Measurements from ENCODE around the gene HNF4A. TPM values are rescaled to one million over a fixed set of nuclear protein-coding genes. Genes with fewer than 3 reads are reported as not detected.

The HNF4A gene
- total RNA-seq, 1 donor from 2014 or later: 0.09 TPM

DNA sequence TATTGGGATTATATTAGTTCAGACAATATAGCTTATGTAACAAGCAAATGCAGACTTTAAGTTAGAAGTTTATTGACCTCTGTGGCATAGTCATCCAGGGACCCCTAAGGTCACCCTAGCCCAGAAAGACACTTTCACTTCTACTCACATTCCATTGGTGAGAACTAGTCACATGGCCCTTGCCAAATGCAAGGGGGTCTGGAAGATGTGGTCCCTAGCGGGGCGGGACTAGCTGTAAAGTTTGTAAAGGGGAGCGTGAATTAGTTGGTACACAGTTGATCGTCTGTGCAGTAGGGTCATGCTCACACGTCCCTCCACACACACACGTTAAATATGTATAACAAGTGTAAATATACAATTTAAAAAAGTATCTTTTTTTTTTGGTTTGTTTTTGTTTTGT is 9.3 kb downstream of the HNF4A start:
- H3K4me1 Mint-ChIP-seq: no peaks in the 10 kb centered on the region
- H3K27me3 Mint-ChIP-seq (ENCODE audit: low read depth): no peaks in the 10 kb centered on the region
- H3K4me3 Mint-ChIP-seq: no peak overlapping the region
- H3K27ac Mint-ChIP-seq: no peak overlapping the region
- H3K9me3 Mint-ChIP-seq: no peaks in the 10 kb centered on the region
- TF ChIP-seq, protein P1, sequence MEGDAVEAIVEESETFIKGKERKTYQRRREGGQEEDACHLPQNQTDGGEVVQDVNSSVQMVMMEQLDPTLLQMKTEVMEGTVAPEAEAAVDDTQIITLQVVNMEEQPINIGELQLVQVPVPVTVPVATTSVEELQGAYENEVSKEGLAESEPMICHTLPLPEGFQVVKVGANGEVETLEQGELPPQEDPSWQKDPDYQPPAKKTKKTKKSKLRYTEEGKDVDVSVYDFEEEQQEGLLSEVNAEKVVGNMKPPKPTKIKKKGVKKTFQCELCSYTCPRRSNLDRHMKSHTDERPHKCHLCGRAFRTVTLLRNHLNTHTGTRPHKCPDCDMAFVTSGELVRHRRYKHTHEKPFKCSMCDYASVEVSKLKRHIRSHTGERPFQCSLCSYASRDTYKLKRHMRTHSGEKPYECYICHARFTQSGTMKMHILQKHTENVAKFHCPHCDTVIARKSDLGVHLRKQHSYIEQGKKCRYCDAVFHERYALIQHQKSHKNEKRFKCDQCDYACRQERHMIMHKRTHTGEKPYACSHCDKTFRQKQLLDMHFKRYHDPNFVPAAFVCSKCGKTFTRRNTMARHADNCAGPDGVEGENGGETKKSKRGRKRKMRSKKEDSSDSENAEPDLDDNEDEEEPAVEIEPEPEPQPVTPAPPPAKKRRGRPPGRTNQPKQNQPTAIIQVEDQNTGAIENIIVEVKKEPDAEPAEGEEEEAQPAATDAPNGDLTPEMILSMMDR (IDR thresholded peaks at IDR 0.05; ENCODE audit: unreplicated experiment): no peak
- no peak for DNase-seq (ENCODE audit: low spot score in 2 of 2, unreplicated experiment in 2 of 2)
- H3K36me3 Mint-ChIP-seq: no peaks in the 10 kb centered on the region

DNA sequence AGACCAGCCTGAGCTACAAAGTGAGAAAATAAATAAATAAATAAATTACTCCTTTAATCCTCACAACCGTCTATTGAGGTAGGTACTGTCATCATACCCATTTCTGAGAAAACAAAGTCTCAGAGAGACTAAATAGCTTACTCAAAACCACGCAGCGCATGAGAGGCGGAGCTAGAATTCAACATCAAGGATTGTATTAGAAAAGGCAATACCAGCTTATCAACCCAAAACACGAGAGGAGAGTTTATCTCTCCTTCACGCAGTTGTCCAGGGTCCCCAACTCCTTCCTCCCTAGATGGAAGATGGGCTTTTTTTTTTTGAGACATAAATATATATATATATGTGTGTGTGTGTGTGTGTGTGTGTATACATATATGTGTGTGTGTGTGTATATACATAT is 12.2 kb downstream of the HNF4A start:
- DNase-seq (ENCODE audit: low spot score in 2 of 2, unreplicated experiment in 2 of 2): no peak
- H3K4me1 Mint-ChIP-seq: no peaks in the 10 kb centered on the region
- no peaks in the 10 kb centered on the region for H3K27me3 Mint-ChIP-seq (ENCODE audit: low read depth)
- TF ChIP-seq, protein P1 (IDR thresholded peaks at IDR 0.05; ENCODE audit: unreplicated experiment): no peak
- H3K4me3 Mint-ChIP-seq: no peak overlapping the region
- H3K27ac Mint-ChIP-seq: no peak overlapping the region
- no peaks in the 10 kb centered on the region for H3K9me3 Mint-ChIP-seq
- H3K36me3 Mint-ChIP-seq: no peaks in the 10 kb centered on the region

DNA sequence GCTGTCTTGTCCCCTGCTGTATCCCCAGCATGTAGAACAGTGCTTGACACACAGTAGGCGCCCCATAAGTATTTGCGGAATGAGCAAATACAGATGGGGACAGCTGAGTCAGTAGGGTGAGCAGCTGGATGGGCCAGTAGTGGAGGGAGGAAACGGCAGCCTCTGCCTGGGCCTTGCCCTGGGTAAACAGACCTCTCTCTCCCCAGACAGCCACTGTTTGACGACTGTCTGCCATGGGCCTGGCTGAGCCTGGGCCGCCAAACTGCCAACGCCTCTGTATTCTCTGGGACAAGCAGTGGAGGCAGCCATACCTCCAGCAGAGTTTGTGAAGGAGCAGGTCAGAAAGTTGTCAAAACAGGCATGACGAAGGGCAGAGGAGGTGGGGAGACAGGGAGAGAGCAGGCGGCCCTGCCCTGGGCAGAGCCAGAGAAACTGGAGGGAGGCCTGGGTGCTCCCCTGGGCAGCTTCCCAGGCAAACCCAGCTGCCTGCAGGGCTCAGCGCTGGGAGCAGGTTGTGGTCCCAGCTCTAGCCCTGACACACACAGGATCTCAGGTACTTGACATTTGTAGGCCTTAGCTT is 15.2 kb downstream of the HNF4A start:
- Mint-ChIP-seq H3K4me3 (no peak overlapping the region), H3K36me3 (no peaks in the 10 kb centered on the region), H3K4me1 (no peaks in the 10 kb centered on the region), H3K27ac (no peak overlapping the region), H3K27me3 (ENCODE audit: low read depth) (peaks cover 5% of the 10 kb centered on the region), H3K9me3 (no peaks in the 10 kb centered on the region)
- TF ChIP-seq, protein P1 (IDR thresholded peaks at IDR 0.05; ENCODE audit: unreplicated experiment): no peak
- DNase-seq (ENCODE audit: low spot score in 2 of 2, unreplicated experiment in 2 of 2): no peak

DNA sequence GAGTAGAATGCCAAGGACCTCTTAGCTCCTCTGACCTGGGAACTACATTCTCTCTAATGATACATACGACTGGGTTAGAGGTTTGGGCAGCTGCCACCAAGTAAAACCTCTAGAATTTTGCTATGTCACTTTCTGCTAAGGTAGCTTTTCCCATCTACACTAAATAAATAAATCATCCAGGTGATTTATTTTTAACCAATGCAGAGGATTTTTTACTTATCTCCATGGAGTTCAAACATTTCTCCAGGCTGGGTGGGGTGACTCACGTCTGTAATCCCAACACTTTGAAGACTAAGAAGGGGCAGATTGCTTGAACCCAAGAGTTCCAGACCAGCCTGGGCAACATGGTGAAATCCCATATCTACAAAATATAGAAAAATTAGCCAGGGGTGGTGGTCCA is 27.1 kb downstream of the HNF4A start:
- DNase-seq (ENCODE audit: low spot score in 2 of 2, unreplicated experiment in 2 of 2): no peak
- H3K4me3 Mint-ChIP-seq: no peak overlapping the region
- peaks cover 3% of the 10 kb centered on the region for H3K4me1 Mint-ChIP-seq
- TF ChIP-seq, protein P1 (IDR thresholded peaks at IDR 0.05; ENCODE audit: unreplicated experiment): no peak
- H3K9me3 Mint-ChIP-seq: peaks cover 4% of the 10 kb centered on the region
- H3K27me3 Mint-ChIP-seq (ENCODE audit: low read depth): peaks cover 5% of the 10 kb centered on the region
- H3K27ac Mint-ChIP-seq: no peak overlapping the region
- H3K36me3 Mint-ChIP-seq: no peaks in the 10 kb centered on the region

DNA sequence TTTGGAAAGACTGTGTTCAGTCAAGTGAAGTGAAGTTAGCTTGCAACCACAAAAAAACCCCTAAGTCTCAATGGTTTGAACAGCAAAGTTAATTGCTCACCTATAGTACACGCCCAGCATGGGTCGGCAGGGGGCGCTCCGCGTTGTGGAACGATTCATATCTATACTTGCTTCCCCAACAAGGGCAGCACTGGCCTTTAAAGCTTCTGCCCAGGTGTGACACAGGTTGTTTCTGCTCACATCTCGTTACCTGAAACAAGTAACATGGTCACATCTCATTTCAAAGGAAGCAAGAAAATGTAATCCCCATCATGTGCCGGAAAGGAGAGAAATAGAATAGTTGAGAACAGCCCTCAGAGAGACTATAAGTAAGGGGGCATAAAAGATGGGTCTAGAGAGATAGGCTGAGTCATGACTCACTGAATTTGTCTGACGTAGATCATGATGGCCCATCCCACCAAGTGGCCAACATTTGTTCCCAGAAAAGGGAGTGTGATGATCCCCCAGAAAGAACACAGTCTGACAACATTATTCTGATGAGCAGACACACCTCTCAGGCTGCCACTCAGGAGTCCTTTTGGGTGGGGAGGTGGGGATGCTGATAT is 29.0 kb downstream of the HNF4A start:
- TF ChIP-seq, protein P1 (IDR thresholded peaks at IDR 0.05; ENCODE audit: unreplicated experiment): peak; percentile 82
- peaks cover 6% of the 10 kb centered on the region for H3K4me1 Mint-ChIP-seq
- H3K27me3 Mint-ChIP-seq (ENCODE audit: low read depth): peaks cover 14% of the 10 kb centered on the region
- no peak overlapping the region for H3K4me3 Mint-ChIP-seq
- peak; percentile 56 to 88 for DNase-seq (ENCODE audit: low spot score in 2 of 2, unreplicated experiment in 2 of 2)
- H3K27ac Mint-ChIP-seq: no peak overlapping the region
- no peaks in the 10 kb centered on the region for H3K36me3 Mint-ChIP-seq
- H3K9me3 Mint-ChIP-seq: no peaks in the 10 kb centered on the region

Data from mesothelial cell of epicardium (in vitro differentiated cells).